Suppressor macrophage (primary cell): Measurements from ENCODE around the gene IFT80.

Experiments
- DNase-seq, 4 experiments: peaks; one replicate each; pipeline ENCODE4 v3.0.0-alpha.2; 2020 to 2022
- total RNA-seq, 17 experiments: gene quantifications; one replicate each; lab custom pipeline; 2026; ENCODE audit warnings: mixed read lengths in 6 of 17, inconsistent platforms in 3 of 17; lab: John Stamatoyannopoulos, UW

Gene IFT80
- 1.8 to 12.1 (median 4.9) reads per million in 17 experiments for total RNA-seq

DNA sequence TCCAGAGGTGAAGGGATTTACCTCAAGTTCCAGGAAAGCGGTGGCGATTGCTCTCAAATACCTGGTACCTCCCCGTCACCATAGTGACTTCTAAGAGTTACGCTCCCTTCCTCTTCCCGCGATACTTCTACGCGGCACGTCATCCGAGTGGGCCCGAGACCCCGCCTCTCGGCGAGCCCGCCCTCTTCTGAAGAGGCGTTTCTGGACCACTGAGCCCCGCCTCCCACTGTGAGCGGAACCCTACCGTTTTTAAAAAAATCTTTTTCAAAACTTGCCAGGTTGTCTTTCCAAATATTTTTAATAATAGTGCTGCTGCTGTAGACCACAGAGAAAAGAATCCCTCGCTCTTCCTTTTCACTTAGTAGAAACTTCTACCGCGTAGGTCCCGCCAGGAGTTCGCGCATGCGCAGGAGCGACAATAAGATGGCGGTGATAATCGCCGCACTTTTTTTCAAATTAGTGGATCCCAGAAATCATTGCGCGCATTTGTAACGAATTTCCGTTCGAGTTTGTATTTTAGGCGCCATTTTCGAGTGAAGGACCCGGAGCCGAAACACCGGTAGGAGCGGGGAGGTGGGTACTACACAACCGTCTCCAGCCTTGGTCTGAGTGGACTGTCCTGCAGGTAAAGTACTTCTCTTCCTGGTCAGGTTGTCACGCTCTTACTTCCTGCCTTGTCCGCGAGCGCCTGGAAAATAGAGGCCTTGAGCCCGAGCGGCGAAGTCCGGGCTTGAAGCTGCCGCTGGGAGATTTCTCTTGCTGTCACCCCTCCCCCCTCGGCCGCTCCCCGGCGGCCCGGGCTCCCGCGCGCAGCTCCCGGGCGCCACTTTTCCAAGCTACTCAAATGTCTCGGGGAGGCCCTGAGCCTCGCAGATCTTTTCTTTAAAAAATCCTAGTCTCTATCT is at the start of gene IFT80, which contains the start of gene SMC4:
TSS of gene IFT80 (minus strand) at position 101 of the 905 bp plus-strand sequence. CDS start 14,625 bp downstream, outside the sequence.
TSS of gene SMC4 (plus strand) at position 526 of the 905 bp plus-strand sequence. CDS start 1,177 bp downstream, outside the sequence.
- peak; percentile 96 to 98 (median 98) for DNase-seq

DNA sequence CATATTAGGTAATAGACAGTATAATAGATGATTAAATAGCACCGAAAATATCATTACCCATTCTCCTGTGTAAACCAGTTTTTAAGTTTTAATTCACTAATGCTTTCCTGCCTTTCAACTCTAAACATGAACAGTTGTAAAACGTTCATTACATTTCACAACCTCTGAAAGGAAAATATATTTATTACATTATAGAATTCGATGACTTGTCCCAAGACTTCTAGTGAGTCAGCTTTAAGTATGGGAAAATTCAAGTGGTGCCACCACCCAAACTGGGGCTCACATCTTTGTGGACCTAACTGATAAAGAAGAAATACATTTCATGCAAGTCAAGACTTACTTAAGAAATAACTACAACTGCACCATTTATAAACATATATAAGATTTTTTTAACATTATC is 48.5 kb upstream of the IFT80 start:
- DNase-seq, result no peak

DNA sequence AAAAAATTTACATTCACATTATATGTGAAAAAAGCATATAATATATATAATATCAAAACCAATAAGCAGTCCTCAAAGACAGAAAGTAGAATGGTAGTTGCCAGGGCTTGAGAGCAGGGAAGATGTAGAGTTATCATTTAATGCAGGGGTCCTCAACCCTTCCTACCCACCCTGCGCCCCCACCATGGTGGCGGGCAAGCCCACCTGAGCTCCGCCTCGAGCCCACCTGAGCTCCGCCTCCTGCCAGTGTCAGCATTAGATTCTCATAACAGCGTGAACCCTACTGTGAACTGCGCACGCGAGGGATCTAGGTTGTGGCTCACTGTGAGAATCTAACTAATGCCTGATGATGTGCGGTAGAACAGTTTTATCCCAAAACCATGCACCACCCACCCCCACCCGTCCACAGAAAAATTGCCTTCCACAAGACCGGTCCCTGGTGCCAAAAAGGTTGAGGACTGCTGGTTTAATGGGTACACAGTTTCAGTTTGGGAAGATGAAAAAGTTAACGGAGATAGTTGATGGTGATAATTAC is 47.6 kb upstream of the IFT80 start:
- DNase-seq, result no peak

DNA sequence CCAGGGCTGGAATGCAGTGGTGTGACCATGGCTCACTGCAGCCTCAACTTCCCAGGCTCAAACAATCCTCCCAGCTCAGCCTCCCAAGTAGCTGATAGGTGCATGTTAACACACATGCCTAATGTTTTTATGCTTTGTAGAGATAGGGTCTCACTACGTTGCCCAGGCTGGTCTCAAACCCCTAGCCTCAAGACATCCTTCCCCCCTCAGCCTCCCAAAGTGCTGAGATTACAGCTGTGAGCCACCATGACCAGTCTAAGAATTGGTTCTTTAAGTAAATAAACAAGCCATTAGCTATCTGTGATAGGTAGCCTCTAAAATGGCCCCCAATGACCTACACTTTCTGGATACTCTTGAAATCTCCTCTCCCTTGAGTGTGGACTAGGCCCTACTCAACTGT is 46.8 kb upstream of the IFT80 start:
- DNase-seq, result no peak

DNA sequence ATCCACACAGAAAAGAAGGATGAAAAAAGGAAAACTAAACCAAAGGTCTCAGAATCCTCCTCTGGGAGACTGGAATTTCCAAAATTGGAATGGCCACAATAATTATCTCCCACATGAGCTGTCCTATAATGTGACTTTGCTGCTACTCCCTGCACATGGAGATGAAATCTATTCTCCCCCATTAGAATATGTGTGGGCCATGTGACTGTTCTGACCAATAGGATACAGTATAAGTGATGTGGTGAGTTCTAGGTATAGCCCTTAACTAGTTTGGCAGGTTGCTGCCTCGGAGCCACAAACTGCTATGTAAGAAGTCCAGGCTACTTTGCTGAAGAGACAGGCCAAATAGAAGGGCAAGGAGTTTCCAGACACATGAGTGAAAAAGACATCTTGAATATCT is 45.4 kb upstream of the IFT80 start:
- no peak for DNase-seq

DNA sequence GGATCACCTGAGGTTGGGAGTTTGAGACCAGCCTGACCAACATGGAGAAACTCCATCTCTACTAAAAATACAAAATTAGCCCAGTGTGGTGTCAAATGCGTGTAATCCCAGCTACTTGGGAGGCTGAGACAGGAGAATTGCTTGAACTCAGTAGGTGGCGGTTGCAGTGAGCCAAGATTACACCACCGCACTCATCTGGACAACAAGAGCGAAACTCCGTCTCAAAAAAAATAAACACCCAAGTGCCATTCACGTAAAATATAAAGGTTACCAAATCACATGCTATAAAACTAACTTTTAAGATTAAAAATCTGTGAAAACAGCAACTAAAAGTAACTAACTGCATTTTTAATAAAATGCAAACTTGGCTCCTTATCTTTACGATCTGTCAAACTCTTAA is 41.7 kb upstream of the IFT80 start:
- DNase-seq, result no peak

DNA sequence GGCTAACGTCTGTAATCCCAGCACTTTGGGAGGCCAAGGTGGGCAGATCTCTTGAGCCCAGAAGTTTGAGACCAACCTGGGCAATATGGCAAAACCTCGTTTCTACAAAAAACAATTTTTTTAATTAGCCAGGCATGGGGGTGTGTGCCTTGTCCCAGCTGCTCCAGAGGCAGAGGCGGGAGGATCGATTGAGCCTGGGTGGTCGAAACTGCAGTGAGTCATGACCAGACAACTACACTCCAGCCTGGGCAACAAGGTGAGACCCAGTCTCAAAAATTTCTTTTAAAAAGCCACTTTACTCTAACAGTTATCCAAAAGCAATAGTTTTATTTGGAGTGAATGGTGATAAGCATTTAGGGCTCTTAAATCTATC is 38.0 kb upstream of the IFT80 start:
- DNase-seq, result no peak

DNA sequence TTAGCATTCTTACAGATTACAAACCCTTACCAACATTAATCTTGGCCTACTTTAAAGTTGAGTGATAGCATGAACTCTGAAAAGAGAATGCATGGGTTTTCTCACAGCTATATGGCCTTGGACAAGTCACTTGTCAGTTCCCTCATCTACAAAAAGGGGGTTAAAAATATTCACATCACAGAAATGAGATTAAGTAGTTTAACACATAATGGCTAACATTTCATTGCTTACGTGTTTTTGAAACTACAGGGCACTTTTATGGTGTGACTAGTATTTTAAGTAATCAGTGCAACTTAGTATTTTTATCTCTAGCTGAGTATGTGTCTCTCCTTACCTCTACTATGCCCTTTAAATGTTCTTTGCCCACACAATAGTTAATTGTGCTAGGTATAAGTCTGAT is 36.7 kb upstream of the IFT80 start:
- no peak for DNase-seq

DNA sequence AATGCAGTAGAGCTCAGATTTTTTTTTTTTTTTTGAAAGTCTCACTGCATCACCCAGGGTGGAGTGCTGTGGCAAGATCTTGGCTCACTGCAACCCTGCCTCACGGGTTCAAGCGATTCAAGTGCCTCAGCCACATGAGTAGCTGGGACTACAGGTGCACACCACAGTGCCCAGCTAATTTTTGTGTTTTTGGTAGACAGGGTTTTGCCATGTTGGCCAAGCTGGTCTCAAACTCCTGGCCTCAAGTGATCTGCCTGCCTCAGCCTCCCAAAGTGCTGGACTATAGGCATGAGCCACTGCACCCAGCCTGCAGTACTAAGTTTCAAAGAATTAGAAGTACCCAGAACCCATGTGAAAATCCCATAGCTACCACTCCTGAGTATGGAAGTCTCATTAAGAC is 36.1 kb upstream of the IFT80 start:
- no peak for DNase-seq

DNA sequence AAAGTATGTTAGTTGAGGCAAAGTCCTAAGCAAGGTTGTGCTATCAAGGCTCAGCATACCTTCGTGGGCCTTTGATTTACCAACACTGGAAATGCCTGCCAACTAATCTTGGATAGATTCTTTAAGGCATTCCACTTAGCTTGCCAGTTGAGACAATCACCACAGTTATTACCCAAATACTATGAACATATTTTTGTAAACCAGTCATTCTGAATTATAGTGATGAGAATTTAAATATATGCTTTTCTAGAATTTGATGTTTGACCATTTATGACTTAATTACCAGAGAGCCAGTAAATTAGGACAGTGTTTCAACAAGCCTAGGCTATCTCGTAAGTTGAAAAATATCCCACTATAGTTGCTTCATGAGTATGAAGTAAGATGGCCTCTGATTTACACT is 35.0 kb upstream of the IFT80 start:
- no peak for DNase-seq

DNA sequence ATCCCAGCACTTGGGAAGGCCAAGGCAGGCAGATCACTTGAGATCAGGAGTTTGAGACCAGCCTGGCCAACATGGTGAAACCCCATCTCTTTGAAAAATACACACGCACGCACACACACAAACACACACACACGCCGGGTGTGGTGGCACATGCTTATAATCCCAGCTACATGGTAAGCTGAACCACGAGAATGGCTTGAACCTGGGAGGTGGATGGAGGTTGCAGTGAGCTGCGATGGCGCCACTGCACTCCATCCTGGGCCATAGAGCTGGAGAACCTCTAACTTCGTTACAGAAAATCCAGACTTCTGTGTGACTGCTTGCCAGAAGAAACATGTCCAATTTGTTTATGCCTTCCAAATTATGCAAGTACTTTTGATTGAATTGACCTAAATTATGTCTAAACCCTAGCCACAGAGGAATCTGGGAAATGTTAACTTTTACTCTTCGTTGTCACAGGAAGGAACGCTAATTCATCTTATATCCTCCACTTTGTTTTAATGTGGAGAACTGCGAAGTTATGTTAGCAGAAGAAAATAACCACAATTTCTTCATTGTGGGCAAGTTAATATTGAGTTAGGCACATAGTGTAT is 28.9 kb upstream of the IFT80 start:
- no peak for DNase-seq

DNA sequence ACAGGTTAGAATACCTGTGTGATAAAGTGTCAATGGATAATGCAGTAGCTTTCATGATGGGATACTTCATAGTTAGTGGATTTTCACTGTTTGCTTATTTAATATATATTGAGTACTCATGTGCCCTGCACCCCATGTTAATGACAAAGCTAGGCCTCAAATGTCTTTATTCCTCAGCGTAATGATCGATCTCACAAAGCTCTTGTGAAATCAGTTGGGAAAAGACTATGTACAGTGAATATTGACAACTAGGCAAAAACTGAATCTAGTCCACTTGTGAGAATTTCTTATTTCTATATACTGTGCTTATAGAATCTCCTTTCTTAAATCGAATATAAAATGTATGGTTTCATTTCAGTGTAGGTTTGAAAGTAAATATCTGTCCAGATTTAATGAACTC is 18.3 kb upstream of the IFT80 start:
- DNase-seq, result no peak

DNA sequence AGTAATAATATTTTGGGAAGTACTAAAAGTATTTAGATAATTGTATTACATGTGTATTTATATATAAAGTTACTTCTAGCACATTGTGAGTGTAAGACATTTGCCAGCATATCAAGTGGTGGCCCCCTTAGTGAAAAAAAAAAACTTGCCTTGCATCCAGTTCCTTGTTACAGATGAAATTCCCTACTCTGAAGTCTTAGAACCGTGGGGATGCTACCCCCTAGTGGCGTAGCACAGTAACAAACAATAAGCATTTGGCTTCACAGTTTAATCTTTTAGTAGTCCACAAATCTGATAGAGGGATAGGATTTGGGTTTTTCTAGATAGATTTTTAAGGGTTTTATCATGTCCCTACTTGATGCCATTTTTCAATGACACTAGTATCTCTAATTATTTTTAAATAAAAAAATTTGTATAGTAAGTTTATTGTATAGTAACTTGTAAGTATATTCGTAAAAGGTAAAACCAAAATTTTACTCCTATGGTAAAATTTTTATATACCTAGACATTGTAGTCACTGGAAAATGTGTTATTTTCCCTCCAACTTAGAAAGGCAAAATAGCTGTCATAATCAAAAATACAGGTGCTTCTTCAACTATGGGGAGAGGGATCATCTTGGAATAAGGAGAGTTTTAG is 14.7 kb upstream of the IFT80 start:
- DNase-seq, result peak; percentile 75 to 83 (median 82)

DNA sequence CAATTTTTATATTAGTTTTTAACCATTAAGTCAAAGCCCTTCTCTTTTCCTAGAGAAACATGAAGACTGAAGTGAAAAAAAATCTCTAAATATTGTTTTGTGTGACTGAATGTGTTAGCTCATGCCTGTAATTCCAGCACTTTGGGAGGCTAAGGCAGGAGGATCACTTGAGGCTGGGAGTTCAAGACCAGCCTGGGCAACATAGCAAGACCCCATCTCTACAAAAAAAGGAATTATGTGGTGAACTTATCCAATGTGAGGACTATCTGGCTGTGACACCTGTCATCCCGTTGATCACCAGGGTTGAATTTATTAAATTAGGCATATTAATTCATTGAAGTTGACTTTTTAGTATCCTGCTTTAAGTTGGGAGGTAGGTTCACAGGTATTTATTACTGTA is 13.5 kb upstream of the IFT80 start:
- DNase-seq, result no peak

DNA sequence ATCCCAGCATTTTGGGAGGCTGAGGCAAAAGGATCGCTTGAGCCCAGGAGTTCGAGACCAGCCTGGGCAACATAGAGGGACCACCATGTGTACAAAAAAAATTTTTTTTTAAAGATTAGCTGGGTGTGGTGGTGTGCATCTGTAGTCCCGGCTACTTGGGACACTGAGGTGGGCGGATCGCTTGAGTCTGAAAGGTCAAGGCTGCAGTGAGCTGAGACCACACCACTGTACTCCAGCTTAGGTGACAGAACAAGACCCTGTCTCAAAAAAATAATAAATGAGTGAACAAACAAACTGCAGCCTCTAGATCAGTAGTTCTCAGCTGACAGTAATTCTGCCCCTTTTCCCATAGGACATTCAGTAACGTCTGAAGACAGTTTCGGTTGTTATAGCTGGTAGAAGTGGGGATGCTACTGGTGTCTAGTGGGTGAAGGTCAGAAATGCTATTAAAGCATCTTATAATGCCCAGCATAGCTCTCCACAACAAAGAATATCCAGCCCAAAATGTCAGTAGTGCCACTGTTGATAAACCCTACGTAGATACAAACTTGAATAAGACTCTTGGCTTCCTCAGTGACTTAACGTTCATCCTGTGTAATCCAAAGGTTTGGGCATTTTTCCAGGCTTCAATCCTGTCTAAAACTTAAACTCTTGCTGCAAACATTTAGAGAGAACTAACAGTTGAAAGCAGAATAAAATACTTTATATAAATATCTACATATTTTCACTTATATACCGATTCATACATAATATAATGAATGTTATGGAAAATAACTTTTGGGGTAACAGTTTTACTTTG is 11.0 kb upstream of the IFT80 start:
- DNase-seq, result no peak

DNA sequence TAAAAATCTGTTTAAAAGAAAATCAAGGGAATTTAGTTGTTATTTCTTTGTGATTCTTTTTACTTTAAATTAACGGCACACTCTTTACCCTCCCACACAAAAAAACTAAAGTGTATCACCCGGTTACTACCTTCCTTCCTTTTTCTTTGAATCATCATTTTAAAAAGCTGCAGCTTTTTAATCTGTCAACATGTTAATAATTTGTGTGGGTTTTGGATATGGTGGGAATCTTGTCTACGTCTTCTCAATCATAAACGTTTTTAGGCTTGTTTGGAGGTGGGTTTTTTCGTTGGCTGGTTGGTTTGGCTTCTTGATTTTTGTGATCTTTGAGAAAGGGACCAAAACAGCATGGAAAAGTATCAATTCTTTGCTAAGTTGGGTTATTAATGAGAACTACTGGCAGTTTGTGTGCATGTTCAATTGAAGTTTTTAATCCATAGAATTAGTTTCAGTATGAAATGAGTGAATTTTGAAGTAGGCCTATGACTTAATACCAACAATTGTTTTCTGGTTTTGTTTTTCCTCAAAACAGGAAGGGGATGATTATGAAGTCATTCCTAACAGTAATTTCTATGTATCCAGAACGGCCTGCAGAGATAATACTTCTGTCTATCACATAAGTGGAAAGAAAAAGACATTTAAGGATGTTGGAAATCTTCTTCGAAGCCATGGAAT is 4.9 kb upstream of the IFT80 start:
- DNase-seq, result peak in 2 of 4 experiments; percentile 32 to 35

DNA sequence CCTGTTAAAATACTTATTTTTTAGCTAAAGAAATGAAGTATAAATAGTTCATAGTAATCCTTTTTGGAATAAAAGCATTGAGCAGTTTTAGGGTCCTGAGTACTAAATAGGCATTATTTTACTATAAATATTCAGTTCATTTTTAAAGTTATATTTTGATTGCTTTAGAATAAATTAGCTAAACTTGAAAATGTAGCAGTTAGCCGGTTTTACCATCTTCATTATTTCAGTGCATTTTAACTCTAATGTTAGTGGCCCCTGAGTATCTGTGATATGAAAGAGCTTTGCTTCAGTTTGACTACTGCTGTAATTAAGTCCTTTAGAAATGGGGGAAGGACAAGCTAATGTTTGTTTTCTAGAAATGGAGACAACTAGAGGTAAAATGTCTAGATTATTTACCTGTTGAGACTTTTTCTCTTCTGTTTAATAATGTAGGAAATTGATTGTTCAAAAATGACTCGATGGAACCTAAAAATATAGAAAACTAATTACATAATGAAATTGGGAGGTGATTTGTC is 4.1 kb upstream of the IFT80 start:
- DNase-seq, result no peak

DNA sequence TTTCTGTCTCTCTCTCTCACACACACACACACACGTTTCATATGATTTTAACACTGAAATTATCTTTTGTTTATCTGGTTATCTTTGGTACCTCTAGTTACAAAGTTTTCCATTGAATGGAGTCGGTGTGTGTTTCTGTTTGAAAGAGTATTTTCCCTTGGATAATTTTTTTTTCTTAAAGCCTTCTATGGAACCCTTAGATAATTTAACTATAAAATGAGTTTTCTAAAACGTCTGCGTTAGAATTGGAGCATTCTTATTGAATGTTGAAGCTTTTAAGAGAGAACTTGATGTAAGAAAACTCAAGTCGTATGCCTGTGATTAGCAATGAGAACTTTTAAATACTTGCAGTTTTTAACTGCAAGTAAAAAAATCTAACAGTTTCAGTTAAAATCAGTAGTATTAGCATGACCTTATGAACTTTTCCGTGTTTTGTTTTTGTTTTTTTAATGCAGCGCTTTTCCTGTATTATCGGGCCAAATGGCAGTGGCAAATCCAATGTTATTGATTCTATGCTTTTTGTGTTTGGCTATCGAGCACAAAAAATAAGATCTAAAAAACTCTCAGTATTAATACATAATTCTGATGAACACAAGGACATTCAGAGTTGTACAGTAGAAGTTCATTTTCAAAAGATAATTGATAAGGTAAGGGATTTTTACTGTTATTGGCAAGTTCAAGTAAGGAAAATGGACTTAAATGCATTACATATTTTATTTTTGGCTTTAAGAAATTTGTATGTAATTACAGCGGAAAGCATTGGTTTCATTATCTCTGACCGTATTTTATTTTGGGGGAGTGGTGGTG is 3.4 kb upstream of the IFT80 start:
- DNase-seq, result no peak

DNA sequence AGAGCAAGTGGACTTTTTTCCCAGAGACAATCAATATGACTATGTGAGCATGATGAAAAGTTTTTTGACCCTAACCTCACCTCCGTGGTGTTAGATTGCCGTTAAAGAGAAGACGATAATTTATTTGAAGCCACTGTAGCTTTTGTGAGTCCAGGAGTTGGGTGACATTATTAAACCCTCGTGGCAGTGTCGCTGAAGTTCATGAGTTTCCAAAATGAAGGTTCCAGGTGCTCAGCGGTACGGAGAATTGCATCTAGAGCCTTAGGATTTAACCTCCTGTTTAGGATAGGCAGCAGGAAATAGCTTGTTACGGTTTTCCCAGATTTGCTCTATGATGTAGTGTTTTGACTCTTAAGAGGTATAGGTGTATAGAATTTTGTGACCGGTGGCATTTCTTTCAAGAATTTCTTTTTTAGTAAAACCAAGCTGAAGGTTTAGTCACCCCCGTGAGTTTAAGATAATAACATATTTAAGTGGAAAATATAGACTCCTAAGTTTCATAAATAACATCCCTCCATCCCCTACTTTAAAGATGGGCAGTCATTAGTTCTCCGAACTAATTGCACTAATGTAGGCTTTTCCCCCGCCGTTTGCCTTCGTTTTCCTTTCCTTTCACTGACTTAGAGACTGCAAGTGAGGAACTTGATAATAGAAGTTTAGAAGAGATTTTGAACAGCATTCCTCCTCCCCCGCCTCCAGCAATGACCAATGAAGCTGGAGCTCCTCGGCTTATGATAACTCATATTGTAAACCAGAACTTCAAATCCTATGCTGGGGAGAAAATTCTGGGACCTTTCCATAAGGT is 2.5 kb upstream of the IFT80 start:
- peak; percentile 46 to 63 (median 56) for DNase-seq

DNA sequence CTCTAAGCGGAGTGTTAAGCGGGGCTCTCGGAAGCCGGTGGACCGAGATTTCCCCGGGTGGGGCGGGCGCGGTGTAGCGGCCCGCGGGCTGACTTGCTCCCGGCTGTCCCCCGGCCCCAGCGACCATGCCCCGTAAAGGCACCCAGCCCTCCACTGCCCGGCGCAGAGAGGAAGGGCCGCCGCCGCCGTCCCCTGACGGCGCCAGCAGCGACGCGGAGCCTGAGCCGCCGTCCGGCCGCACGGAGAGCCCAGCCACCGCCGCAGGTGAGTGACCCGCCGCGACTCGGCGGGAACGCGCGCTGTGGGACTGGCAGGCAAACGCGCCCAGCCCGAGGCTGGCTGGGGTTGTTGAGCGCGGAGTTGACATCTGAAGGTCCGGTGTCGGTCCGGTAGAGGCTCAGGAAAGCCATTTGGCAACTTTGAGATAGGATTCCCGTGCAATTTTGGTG is 1.7 kb upstream of the IFT80 start:
- DNase-seq, result peak in 2 of 4 experiments; percentile 46 to 55
